Stimulated activated CD8-positive, alpha-beta memory T cell treated with anti-CD3 and anti-CD28 coated beads, Interleukin-4, amount 100 ng/mL, for 24 hours (primary cell): ENCODE results near the gene MAPK8IP2.
"Not testable (repeated sequence)": the region's sequence is repeated elsewhere in the genome, so short reads cannot be mapped to it uniquely, and the experiment has no call there.

Source experiments
- DNase-seq: peaks from one replicate; pipeline ENCODE4 v3.0.0-alpha.2; 2020; ENCODE audit warnings: low read depth

Gene MAPK8IP2

GRCh38 chr22:50599816-50600455 is 657 bp upstream of the MAPK8IP2 start:
- peak; percentile 48 for DNase-seq

DNA sequence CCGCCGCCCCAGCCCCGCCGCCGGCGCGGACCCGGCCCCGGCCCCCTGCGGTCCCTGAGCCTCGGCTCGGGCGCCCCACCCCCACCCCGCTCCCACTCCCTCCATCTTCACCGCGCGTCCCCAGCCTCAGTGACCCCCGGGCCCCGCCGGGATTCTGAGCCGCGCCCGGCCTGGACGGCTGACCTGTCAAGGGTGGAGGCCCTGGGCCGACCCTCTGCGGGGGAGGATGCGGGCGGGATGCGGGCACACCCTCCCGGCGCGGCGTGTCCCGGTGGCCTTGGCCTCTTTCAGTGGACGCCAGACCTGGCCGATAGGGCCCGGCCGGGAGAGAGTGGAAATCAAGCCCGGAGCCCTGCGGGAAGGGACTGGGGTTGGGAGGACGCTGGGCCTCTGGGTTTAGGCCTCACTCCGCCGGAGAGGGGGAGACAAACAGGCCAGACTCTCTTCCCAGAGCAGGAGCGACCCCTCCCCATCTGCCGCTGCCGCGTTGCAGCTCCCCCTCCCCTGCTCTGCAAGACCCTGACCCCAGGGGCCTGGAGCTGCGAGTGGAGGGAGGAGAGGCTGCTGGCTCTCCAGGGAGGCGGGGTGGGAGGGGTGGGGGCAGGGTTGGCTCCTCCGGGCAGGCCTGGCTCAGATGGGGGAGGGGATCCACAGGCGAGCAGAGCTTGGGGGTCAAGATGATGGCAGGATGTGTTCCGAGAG is 525 bp downstream of the MAPK8IP2 start:
- DNase-seq = no peak

- DNase-seq = no peak
Measured at GRCh38 chr22:50601669-50602337, 1.2 kb downstream of the MAPK8IP2 start.

DNA sequence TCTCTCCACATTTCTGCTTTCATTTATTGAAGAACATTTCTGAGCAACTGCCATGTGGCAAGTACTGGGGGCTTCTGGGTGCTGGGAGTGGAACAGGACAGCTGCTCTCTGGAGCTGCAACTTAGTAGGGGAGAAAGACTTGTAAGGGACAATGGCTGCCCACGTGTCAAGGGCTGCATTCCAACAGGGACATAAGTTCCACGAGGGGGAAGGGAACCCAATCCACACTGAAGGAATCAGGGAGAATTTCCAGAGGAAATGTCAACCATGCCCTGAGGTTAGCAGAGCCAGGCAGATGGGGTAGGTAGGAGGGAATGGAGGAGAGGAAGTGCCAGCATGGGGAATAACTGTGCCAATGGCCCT is 1.7 kb downstream of the MAPK8IP2 start:
- DNase-seq = no peak

DNA sequence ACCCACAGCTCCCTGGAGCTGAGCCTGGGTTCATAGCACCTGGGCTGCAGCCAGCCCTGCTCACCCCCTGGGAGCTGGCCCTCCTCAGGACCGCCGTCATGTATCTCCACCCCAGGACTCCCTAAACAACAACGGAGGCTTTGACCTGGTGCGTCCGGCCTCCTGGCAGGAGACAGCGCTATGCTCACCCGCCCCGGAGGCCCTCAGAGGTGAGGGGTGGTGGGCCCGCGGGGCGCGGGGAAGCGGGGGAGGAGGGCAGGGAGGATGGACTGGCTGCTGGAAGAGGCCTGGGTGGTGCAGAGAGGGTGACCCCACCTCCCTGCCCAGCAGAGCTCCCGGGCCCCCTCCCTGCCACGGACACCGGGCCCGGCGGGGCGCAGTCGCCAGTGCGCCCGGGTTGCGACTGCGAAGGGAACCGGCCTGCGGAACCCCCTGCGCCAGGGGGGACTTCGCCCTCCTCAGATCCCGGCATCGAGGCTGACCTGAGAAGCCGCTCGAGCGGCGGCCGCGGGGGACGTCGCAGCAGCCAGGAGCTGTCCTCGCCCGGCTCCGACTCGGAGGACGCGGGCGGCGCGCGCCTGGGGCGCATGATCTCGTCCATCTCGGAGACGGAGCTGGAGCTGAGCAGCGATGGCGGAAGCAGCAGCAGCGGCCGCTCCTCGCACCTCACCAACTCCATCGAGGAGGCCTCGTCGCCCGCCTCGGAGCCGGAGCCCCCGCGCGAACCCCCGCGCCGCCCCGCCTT is 3.1 kb downstream of the MAPK8IP2 start:
- DNase-seq = no peak

DNA sequence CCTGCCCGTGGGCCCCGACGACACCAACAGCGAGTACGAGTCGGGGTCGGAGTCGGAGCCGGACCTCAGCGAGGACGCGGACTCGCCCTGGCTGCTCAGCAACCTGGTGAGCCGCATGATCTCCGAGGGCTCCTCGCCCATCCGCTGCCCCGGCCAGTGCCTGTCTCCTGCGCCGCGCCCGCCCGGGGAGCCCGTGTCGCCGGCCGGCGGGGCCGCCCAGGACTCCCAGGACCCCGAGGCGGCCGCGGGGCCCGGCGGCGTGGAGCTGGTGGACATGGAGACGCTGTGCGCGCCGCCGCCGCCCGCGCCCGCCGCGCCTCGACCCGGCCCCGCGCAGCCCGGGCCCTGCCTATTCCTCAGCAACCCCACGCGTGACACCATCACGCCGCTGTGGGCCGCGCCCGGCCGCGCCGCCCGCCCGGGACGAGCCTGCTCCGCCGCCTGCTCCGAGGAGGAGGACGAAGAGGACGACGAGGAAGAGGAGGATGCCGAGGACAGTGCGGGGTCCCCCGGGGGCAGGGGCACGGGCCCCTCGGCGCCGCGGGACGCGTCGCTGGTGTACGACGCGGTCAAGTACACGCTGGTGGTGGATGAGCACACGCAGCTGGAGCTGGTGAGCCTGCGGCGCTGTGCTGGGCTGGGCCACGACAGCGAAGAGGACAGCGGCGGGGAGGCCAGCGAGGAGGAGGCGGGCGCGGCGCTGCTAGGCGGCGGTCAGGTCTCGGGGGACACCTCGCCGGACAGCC is 3.8 kb downstream of the MAPK8IP2 start:
- no peak for DNase-seq

- DNase-seq = no peak
Measured at GRCh38 chr22:50605002-50605612, 4.5 kb downstream of the MAPK8IP2 start.

DNA sequence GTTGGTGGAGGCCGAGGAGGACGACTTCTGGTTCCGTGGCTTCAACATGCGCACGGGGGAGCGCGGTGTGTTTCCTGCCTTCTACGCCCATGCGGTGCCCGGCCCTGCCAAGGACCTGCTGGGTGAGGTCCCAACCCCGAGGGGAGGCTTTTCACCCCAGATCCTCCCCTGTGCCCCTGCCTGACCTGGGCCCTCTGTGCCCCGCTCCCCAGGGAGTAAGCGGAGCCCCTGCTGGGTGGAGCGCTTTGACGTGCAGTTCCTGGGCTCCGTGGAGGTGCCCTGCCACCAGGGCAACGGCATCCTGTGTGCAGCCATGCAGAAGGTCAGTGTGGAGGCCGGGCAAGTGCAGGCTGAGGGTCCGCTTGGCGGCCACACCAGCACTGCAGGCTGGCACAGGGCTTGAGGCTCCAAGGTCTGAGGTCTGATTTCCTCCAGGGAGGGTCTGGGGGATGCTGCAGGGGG is 5.1 kb downstream of the MAPK8IP2 start:
- no peak for DNase-seq

GRCh38 chr22:50606165-50606945 is 5.8 kb downstream of the MAPK8IP2 start:
- DNase-seq = no peak

- DNase-seq = no peak
Measured at GRCh38 chr22:50606946-50607658, 6.5 kb downstream of the MAPK8IP2 start.

GRCh38 chr22:50607659-50608020 is 7.0 kb downstream of the MAPK8IP2 start:
- DNase-seq = no peak

DNA sequence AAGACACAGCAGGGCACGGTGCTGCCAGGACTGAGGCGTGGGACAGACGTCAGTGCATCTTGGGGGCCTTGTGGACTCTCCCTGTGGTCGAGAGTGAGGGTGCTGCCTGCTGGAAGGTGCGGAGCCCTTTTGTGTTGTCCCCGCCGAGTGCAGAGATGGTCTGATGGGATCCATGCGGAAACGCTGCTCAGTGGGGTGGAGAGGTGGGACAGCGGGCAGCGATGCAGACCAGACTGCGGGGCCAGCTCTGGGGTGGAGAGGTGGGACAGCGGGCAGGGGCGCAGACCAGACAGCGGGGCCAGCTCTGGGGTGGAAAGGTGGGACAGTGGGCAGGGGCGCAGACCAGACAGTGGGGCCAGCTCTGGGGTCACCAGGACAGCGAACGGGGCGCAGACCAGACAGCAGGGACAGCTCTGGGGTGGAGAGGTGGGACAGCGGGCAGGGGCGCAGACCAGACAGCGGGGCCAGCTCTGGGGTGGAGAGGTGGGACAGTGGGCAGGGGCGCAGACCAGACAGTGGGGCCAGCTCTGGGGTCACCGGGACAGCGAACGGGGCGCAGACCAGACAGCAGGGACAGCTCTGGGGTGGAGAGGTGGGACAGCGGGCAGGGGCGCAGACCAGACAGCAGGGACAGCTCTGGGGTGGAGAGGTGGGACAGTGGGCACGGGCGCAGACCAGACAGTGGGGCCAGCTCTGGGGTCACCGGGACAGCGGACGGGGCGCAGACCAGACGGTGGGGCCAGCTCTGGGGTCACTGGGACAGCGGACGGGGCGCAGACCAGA is 7.7 kb downstream of the MAPK8IP2 start:
- not testable (repeated sequence) for DNase-seq

DNA sequence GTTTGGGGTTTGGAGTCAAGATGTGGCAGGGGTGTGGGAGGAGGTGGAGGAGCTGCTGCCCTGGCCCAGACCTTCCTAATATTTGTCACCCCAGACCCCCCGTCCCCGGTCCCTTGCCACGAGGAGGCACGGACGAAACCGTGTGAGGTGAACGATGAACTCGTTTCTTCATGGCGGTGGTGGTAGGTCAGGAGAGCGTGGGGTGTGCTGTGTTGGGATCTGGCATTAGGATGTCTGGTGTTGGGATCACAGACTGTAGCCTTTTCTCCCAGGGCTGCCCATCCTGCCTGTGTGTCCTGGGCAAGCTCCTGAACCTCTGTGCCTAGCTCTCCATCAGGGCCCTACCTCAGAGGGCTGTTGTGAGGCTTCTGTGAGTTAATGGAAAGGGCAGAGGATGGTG is 8.4 kb downstream of the MAPK8IP2 start:
- DNase-seq = no peak

DNA sequence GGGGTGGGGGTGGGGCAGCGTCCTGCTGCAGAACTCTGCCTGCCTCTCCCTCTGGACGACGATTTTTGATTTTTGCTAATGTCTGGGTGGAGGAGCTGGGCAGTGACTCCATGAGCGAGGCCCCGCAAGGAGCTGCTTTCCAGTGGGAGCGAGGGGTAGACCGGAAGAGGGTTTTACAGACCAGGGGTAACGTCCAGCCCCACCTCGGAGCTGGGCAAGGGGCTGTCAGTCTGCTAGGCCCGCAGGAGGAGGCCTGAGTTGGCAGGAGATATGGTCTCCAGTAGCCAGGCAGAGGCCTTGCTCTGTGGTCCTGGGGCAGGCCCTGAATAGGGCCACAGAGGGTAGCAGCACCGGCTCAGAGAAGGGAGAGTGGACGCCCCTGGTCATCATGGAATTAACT is 9.0 kb downstream of the MAPK8IP2 start:
- DNase-seq = no peak

DNA sequence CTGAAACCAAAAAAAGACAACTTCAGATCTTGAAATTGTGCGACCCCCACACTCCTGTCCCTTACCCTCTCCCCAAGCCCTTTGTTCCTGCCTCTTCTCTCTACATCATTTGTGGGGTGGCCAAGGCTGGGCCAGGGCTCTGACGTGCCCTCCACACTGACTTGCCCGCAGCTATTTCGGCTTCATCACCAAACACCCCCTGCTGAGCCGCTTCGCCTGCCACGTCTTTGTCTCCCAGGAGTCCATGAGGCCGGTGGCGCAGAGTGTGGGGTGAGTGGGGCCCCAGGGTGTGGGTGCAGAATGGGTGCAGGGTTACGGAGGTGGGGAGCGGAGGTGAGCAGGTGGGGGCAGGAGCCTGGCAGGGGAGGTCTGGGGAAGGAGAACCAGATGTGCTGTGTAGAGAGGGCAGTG is 9.5 kb downstream of the MAPK8IP2 start:
- no peak for DNase-seq

DNA sequence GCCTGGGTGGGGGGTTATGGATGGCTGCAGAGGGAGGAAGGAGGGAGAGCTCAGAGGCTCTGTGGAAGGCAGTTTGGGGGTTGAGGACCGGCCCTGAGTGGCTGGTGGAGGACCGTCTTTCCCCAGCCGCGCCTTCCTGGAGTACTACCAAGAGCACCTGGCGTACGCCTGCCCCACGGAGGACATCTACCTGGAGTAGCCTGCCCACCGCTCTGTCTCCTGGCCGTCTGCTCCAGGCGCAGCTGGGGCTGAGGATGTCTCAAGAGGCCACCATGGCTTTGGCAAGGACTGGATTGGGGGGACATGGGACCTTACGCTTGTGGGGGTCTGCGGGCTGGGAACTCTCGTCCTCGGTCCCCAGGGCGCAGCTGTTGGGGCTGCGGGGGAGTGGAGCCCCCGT is 10.0 kb downstream of the MAPK8IP2 start:
- no peak for DNase-seq

GRCh38 chr22:50611341-50612060 is 10.9 kb downstream of the MAPK8IP2 start:
- DNase-seq = no peak

DNA sequence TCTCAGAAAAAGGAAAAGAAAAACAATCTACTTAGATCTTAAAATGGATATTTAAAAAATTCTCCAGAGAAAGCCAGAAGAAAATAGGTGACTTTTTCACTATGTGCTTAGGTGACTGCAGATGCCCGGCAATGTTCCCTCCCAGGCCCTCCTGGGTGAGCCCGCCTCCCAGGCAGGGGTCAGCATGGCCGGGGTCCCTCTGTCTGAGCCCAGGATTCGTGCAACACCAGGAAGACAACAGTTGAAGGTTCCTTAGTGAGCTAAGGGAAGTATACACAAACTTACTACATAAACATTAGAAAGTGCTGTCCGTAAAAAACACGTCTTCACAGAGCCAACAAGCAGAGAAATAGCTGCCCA is 11.6 kb downstream of the MAPK8IP2 start:
- no peak for DNase-seq
